Natural killer cell (primary cell): Measurements from ENCODE around the gene SRSF3. TPM values are rescaled to one million over a fixed set of nuclear protein-coding genes. Genes with fewer than 3 reads are reported as not detected.
"Not testable (repeated sequence)": the region's sequence is repeated elsewhere in the genome, so short reads cannot be mapped to it uniquely, and the experiment has no call there.

Experiments used
- ATAC-seq, 3 donors: fragments of 150-1000 bp in 2 of 3; fragments of 200-7000 bp in 1 of 3; cut with Tn5 transposase; 1 replicate in 1 of 3; 2 replicates in 2 of 3; pipeline ENCODE4 v1.10.0; 2021; ENCODE audit warnings: mild to moderate bottlenecking in 2 of 3, moderate library complexity in 2 of 3
- DNase-seq, 2 donors: peaks; one replicate each; pipeline versions ENCODE4 v3.0.0 to v3.0.0-alpha.2; 2013 to 2021; ENCODE audit warnings: mixed read lengths in 1 of 2
- H3K27ac ChIP-seq: one replicate; pipeline ENCODE4 v1.5.1; 2013; ENCODE audit warnings: mild to moderate bottlenecking, low read length
- H3K27me3 ChIP-seq: one replicate; pipeline ENCODE4 v1.6.1; 2013; ENCODE audit warnings: low read length; ENCODE audit not compliant: control insufficient read depth, insufficient read depth
- H3K36me3 ChIP-seq: one replicate; pipeline ENCODE4 v1.6.1; 2013; ENCODE audit warnings: low read length; ENCODE audit not compliant: control insufficient read depth, insufficient read depth
- H3K4me1 ChIP-seq: one replicate; pipeline ENCODE4 v1.6.1; 2013; ENCODE audit warnings: low read length; ENCODE audit not compliant: control insufficient read depth, insufficient read depth
- H3K4me3 ChIP-seq: one replicate; pipeline ENCODE4 v1.5.1; 2013; ENCODE audit warnings: low read length
- H3K9me3 ChIP-seq: one replicate; pipeline ENCODE4 v1.6.1; 2013; ENCODE audit warnings: low read length; ENCODE audit not compliant: control insufficient read depth, insufficient read depth
- H3K27ac Mint-ChIP-seq, 2 donors: one replicate each; pipeline ENCODE4 v1.8.0; 2022; ENCODE audit warnings: mild to moderate bottlenecking in 2 of 2, mixed read lengths in 2 of 2, moderate library complexity in 1 of 2
- H3K27me3 Mint-ChIP-seq, 2 donors: one replicate each; pipeline ENCODE4 v1.8.0; 2022; ENCODE audit warnings: low read depth in 2 of 2, mixed read lengths in 2 of 2
- H3K36me3 Mint-ChIP-seq: one replicate; pipeline ENCODE4 v1.8.0; 2022; ENCODE audit warnings: mixed read lengths
- H3K4me1 Mint-ChIP-seq, 2 donors: one replicate each; pipeline ENCODE4 v1.8.0; 2022; ENCODE audit warnings: mixed read lengths in 2 of 2
- H3K4me3 Mint-ChIP-seq: one replicate; pipeline ENCODE4 v1.8.0; 2022; ENCODE audit warnings: mild to moderate bottlenecking, moderate library complexity, mixed read lengths
- H3K9me3 Mint-ChIP-seq, 2 donors: one replicate each; pipeline ENCODE4 v1.8.0; 2022; ENCODE audit warnings: mixed read lengths in 2 of 2
- WGBS: methylation state at CpG from one replicate; pipeline ENCODE4 v1.1.7; 2013; ENCODE audit warnings: missing lambda C conversion rate; ENCODE audit not compliant: insufficient coverage; 5-methylcytosine and 5-hydroxymethylcytosine counted together
- intact Hi-C: fragments of 100-400 bp; cut with micrococcal nuclease; formaldehyde crosslinking; loops from one replicate; pipeline ENCODE4 v1.14.2; 2022
- total RNA-seq, 4 donors: library from RNA; stranded (reverse); fragments of 120-200 nt in 1 of 4; gene quantifications; one replicate each; pipeline versions ENCODE4 v1.2.3 to v1.2.4, GENCODE V29; 2013 to 2022
- TF ChIP-seq, protein P1 (sequence below): fragments of 200-600 bp; IDR thresholded peaks from one replicate; pipeline ENCODE4 v1.8.0; 2022; ENCODE audit warnings: antibody characterized with exemption

The SRSF3 gene
- total RNA-seq, 3 donors from 2014 or later (not counting 1 experiment from before 2014, with no cell fraction given) = 445 to 526 (median 447) TPM

DNA sequence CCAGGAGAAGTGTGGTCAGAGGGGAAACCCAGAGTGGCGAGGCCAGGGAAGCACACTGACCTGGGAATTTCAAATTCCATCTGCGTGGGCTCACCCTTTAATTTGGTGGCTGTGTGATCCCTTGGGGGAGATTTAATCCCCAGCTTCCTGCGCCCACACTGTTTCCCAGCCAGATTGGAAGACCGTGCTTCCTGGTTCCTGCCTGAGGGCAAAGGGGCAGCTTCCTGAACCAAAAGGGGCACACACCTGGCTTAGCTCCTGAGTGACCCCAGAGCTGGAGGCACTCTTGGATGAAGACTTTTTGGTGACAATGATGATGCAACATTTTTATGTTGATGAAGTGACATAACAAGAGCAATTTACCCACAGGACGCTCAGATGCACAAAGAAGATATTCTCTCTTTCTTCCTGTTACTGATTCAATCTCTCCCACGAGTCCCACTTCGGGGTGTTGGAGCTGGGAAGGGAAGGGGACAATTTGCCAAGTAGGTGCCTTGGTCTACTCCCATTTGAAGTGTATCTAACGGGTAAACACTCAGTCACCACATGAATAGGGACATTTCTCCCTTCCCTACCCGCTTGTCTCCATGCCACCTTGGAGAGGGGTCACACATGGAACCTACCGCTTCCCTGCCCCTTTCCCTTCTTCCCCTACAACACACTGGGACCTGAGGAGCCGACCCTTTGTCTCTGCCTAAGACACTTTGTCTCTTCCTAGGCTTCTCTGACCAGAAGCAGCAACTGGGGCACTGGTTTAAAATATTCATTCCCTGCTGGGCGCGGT is 55.7 kb downstream of the SRSF3 start:
- H3K36me3 Mint-ChIP-seq = no peaks in the 10 kb centered on the region
- no peak overlapping the region for H3K4me3 Mint-ChIP-seq
- ATAC-seq (no peak), DNase-seq (no peak)
- TF ChIP-seq, protein P1, sequence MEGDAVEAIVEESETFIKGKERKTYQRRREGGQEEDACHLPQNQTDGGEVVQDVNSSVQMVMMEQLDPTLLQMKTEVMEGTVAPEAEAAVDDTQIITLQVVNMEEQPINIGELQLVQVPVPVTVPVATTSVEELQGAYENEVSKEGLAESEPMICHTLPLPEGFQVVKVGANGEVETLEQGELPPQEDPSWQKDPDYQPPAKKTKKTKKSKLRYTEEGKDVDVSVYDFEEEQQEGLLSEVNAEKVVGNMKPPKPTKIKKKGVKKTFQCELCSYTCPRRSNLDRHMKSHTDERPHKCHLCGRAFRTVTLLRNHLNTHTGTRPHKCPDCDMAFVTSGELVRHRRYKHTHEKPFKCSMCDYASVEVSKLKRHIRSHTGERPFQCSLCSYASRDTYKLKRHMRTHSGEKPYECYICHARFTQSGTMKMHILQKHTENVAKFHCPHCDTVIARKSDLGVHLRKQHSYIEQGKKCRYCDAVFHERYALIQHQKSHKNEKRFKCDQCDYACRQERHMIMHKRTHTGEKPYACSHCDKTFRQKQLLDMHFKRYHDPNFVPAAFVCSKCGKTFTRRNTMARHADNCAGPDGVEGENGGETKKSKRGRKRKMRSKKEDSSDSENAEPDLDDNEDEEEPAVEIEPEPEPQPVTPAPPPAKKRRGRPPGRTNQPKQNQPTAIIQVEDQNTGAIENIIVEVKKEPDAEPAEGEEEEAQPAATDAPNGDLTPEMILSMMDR = no peak
- intact Hi-C loops = no loop called here
- no peaks in the 10 kb centered on the region for H3K9me3 Mint-ChIP-seq
- Histone ChIP-seq H3K9me3 (no peaks in the 10 kb centered on the region), H3K27me3 (no peaks in the 10 kb centered on the region), H3K4me3 (no peak overlapping the region), H3K36me3 (no peaks in the 10 kb centered on the region), H3K4me1 (peaks cover 11% of the 10 kb centered on the region), H3K27ac (no peak overlapping the region)
- peaks cover 9 to 22% of the 10 kb centered on the region in 2 donors for H3K27me3 Mint-ChIP-seq
- no peaks in the 10 kb centered on the region for H3K4me1 Mint-ChIP-seq
- WGBS = 80% methylated on average over 10 of the region's 13 CpGs
- H3K27ac Mint-ChIP-seq = no peak overlapping the region

DNA sequence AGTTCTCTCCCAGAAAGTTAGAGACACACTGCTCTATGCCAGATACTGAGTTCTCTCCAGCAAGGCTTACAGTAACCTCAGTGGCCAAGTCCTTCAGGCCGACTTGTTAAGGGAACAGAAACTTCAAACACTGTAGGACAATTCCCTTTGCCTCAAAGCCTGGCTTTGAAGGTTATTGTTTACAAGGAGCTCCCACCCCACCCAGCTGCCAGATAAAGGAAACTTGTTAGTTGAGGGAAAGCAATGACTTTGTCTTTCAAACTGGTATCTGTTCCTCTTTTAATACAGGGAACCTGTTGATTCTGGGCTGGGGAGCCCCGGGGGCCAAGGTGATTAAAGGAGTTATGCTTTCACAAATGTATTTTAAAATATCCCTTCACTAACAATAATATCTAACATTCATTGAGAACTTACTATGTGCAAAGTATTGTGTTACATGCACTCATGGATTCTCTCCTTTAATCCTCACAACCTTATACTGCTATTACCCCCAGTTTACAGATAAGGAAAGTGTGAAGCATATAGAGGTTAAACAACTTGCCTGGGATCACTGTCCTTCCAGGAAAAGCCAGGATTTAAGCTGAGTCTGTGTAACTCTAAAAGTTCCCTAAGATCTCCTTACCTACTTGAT is 56.8 kb downstream of the SRSF3 start:
- 22% methylated on average over 1 of the region's 2 CpGs for WGBS
- DNase-seq (no peak), ATAC-seq (no peak)
- intact Hi-C loops = no loop called here
- Histone ChIP-seq H3K36me3 (no peaks in the 10 kb centered on the region), H3K4me3 (no peak overlapping the region), H3K27ac (no peak overlapping the region), H3K27me3 (no peaks in the 10 kb centered on the region), H3K9me3 (no peaks in the 10 kb centered on the region), H3K4me1 (peaks cover 11% of the 10 kb centered on the region)
- Mint-ChIP-seq H3K4me1 (no peaks in the 10 kb centered on the region), H3K27ac (no peak overlapping the region), H3K27me3 (peaks cover 13 to 23% of the 10 kb centered on the region in 2 donors), H3K36me3 (no peaks in the 10 kb centered on the region), H3K9me3 (no peaks in the 10 kb centered on the region), H3K4me3 (no peak overlapping the region)
- TF ChIP-seq, protein P1 = no peak

DNA sequence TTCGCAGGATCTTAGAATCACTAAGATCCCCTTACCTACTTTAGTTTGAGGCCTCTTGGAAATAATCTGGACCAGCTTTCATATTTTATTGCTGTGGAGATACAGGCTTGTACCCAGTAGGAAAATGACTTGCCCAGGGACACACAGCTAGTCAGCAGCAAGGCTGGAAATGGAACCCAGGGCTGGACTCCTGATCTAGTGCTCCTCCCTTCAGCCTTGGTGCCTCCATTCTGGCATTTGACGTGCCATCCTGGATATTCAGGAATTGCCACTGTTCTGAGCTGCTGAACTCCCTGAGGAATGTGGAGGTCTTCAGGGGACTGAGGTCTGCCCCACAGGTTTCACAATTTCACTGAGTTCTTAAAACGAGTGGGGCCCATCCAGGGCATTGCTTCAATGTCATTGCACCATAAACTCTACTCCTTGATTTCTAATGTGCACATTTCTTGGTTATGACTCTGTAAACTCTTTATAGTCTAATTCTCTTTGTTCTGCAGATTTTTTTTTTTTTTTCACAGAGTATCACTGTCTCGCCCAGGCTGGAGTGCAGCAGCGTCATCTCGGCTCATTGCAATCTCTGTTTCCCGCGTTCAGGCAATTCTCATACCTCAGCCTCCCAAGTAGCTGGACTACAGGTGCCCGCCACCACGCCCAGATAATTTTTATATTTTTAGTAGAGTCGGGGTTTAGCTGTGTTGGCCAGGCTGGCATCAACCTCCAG is 57.7 kb downstream of the SRSF3 start:
- H3K27ac ChIP-seq = no peak overlapping the region
- no peaks in the 10 kb centered on the region for H3K9me3 Mint-ChIP-seq

DNA sequence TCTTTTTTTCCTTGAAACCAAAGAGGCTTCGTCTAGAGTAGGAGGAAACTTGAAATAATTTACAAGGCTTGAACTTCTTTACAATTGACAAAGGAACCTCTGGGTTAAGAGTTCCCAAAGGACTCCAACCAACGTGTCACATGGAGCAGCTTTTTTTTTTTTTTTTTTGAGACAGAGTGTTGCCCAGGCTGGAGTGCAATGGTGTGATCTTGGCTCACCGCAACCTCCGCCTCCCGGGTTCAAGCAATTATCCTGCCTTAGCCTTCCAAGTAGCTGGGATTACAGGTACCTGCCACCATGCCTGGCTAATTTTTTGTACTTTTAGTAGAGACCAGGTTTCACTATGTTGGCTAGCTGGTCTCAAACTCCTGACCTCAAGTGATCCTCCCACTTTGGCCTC is 60.3 kb downstream of the SRSF3 start:
- intact Hi-C loops, H3K36me3 ChIP-seq, H3K9me3 ChIP-seq, H3K4me3 ChIP-seq, H3K9me3 Mint-ChIP-seq, H3K4me1 Mint-ChIP-seq, H3K27ac ChIP-seq, DNase-seq, H3K4me3 Mint-ChIP-seq, ATAC-seq, H3K36me3 Mint-ChIP-seq, H3K27me3 ChIP-seq, H3K27ac Mint-ChIP-seq: not testable (repeated sequence)
- peaks cover 21 to 32% of the 10 kb centered on the region in 2 donors for H3K27me3 Mint-ChIP-seq
- WGBS = 91% methylated on average over 5 of the region's 5 CpGs
- peaks cover 11% of the 10 kb centered on the region for H3K4me1 ChIP-seq

More for the DNA sequence above, 57.7 kb downstream of the SRSF3 start:
- H3K4me3 Mint-ChIP-seq = no peak overlapping the region
- H3K36me3 Mint-ChIP-seq = no peaks in the 10 kb centered on the region
- Histone ChIP-seq H3K4me1 (peaks cover 11% of the 10 kb centered on the region), H3K27me3 (no peaks in the 10 kb centered on the region), H3K36me3 (no peaks in the 10 kb centered on the region), H3K9me3 (no peaks in the 10 kb centered on the region), H3K4me3 (no peak overlapping the region)
- intact Hi-C loops = no loop called here
- no peak overlapping the region for H3K27ac Mint-ChIP-seq
- H3K4me1 Mint-ChIP-seq = no peaks in the 10 kb centered on the region
- no peak for DNase-seq
- peaks cover 18 to 28% of the 10 kb centered on the region in 2 donors for H3K27me3 Mint-ChIP-seq
- TF ChIP-seq, protein P1 = no peak
- 96% methylated on average over 8 of the region's 11 CpGs for WGBS
- no peak for ATAC-seq
